Activated CD4-positive, alpha-beta T cell treated with anti-CD3 and anti-CD28 coated beads, Interleukin-2, amount 50 U/mL, for 24 hours (primary cell): ENCODE results near the gene NEK6.

Experiments
- DNase-seq, 2 donors: peaks; one replicate each; pipeline ENCODE4 v3.0.0-alpha.2; 2020; ENCODE audit warnings: low read depth in 1 of 2, low spot score in 1 of 2

Gene NEK6

GRCh38 chr9:124260769-124261603, 3.2 kb downstream of the NEK6 start:
- no peak for DNase-seq

- no peak for DNase-seq
Measured at GRCh38 chr9:124261736-124262648, 4.2 kb downstream of the NEK6 start.

GRCh38 chr9:124262649-124262972, 4.9 kb downstream of the NEK6 start:
- DNase-seq: no peak

- no peak for DNase-seq
Measured at GRCh38 chr9:124263213-124263612, 5.5 kb downstream of the NEK6 start.

GRCh38 chr9:124263800-124264426, 6.2 kb downstream of the NEK6 start:
- DNase-seq: no peak

GRCh38 chr9:124264823-124265233, 7.1 kb downstream of the NEK6 start:
- DNase-seq: no peak

GRCh38 chr9:124265551-124265950, 7.8 kb downstream of the NEK6 start:
- no peak for DNase-seq

GRCh38 chr9:124266139-124266825, 8.5 kb downstream of the NEK6 start:
- DNase-seq: no peak

GRCh38 chr9:124266826-124267201, 9.1 kb downstream of the NEK6 start:
- DNase-seq: no peak

GRCh38 chr9:124267271-124267807, 9.6 kb downstream of the NEK6 start:
- no peak for DNase-seq

- no peak for DNase-seq
Measured at GRCh38 chr9:124268248-124268647, 10.5 kb downstream of the NEK6 start.

GRCh38 chr9:124268661-124269060, 10.9 kb downstream of the NEK6 start:
- DNase-seq: no peak

- no peak for DNase-seq
Measured at GRCh38 chr9:124269556-124269955, 11.8 kb downstream of the NEK6 start.

- no peak for DNase-seq
Measured at GRCh38 chr9:124270504-124271335, 13.0 kb downstream of the NEK6 start.

GRCh38 chr9:124271660-124272059, 13.9 kb downstream of the NEK6 start:
- no peak for DNase-seq

GRCh38 chr9:124272118-124272517, 14.4 kb downstream of the NEK6 start:
- DNase-seq: no peak

GRCh38 chr9:124272979-124273378, 15.2 kb downstream of the NEK6 start:
- no peak for DNase-seq

GRCh38 chr9:124273427-124274160, 15.8 kb downstream of the NEK6 start:
- no peak for DNase-seq

GRCh38 chr9:124274226-124274625, 16.5 kb downstream of the NEK6 start:
- DNase-seq: no peak
